Fibroblast of skin of scalp (primary cell): ENCODE measurements around the gene ABR.

Source experiments
- DNase-seq: peaks from one replicate; pipeline ENCODE4 v3.0.0-alpha.2; 2013

Gene ABR

DNA sequence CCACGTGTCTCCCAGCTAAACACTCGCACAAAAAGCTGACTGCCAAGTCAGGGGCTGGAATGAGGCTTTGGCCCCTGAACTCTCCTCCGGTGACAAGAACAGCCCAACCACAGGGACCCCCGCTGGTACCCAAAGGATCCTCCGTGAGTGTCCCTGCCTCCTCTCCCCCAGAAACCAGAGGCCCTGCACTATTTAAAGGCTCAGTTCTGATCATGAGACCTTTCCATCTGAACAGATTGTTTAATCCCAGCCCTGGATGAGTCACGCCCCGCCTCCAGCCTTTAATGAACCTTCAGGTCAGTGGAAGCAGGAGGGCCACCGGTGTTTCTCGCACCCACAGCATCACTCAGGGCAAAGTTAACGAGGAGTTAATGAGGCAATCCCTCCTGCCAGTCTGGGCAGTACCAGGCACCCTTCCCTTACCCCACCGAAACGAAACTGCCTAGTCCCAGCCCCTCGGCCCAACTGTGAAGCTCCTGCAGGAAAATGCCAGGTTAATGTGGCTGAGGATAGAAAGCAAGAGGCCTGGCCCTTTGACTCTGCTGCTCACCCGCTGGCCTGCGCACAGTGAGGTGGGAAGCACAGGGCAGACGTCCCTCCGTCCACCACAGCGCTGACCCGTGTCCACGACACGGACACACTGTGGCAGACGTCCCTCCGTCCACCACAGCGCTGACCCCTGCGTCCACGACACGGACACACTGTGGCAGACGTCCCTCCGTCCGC is 150.4 kb downstream of the ABR start:
- no peak for DNase-seq

DNA sequence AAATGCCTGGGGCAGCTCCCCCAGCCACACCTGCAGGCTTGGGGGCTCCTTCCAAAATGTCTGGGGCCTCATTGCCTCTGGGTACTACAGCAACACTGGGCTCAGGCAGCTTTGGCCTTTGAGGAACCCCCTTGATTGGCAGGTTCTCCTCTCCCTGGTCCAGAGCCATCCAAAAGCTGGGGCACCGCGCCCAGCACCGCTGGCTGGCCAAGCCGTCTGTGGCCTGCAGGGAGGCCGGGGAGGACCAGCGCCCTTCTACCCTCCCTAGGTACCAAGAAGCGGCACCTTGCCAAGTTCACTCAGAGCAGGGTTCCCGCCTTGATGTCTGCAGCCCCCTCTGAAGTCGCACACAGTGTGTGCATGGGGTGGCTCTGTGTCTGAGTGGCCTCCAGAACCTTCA is 152.7 kb downstream of the ABR start:
- DNase-seq, result no peak

DNA sequence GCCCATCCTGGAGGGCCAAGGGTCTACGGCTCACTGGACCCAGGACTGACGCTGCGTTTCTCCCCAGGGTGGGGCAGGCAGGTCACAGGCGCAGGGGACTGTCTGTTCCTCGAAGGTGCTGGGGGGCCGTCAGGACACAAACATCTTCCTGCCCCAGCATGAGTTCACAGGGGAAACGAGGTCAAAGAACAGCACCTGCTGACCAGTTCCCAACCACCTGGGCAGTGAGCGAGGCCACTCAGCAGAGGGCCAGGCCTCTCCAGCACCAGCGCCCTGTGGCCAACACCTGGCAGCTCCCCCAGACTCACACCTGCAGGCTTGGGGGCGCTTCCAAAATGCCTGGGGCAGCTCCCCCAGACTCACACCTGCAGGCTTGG is 153.2 kb downstream of the ABR start:
- no peak for DNase-seq

DNA sequence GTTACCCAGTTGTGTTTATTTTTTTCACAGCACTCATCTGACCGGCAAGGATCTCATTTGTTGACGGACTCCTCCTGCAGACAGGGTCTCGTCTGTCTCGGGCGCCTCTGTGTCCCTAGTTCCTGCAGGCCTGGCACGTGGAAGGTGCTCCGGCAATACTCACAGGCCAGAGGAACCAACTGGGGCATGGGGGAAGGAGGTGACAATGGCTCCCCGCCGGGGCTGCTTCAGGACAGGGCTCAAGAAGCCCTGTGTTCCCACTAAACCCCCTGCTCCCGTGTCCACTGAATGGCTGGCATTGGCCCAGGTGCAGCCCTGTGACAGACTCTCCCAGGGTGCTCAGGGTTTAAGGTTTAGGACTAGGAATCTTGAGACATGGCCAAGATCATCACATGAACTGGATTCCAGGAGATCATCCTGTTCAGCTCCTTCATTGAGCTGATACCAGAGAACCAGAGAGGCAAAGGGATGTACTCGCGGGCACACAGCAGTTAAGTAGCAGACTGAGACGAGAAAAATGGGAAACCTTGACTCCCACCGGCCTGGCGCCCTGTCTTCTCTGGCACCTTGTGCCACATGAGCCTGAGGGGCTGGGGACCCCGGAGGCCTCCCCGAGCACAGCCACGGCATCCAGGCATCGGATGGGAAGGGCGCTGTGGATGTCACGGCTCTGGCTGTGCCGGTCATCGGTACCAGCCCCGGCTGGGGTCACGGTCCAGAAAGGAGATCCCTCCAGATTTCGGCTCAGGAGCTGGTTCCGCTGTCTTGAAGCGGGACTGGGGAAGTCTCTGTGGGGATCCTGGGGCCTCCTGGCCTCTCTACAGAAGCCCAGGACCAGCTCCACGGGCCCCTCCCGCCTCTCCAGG is 153.8 kb downstream of the ABR start:
- no peak for DNase-seq

DNA sequence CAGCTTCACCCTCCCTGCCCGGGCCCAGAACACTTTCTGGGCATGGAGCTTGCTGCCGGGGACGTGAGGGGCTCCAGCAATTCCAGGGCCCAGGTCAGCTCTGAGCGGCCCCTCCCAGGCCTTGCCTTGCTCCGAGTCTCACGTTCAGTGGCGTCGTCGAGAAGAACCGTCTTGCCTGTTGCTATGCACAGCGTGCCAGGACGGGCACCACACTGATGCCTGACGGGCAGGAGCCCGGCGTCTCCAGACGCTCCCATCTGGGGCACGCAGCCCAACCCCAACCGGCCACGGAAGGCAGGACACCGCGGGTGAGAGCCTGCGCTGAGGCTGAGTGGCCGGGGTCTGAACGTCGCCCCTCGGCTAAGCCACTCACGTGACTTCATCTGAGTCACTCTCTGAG is 155.7 kb downstream of the ABR start:
- DNase-seq, result no peak

DNA sequence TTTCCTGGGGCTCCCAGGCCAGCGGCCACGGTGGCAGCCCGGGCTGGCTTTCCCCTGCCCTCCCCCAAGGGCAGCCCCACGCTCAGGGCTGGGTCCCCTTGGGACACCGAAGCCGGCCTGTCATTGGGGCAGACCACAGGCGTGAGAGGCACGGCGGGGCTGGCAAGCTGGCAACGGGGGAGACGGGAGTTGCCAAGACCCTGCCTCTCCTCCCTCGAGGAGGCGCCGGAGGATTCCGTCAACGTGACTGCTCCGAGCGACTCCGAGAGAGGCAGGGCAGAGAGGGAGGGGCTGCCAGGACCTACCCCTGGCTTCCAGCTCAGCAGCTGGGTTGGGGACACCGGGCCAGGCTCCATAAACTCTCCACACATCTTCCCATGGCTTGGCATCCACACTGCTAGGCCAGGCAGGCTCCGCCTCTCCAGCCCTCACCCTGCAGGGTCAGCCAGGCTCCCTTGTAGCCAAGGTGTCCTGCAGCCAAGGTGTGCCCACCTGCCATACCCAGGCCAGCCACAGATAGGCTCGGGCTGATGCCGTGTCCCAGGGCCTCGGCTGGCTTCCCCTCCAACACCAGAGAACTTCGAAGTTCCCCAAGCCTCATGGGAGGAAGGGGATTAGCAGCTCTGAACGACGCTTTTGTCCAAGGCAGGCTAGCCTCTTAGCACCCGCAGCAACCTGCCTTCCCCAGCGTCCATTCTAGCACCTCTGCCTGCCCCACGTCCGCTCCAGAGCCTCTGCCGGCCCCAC is 157.3 kb downstream of the ABR start:
- DNase-seq, result no peak

DNA sequence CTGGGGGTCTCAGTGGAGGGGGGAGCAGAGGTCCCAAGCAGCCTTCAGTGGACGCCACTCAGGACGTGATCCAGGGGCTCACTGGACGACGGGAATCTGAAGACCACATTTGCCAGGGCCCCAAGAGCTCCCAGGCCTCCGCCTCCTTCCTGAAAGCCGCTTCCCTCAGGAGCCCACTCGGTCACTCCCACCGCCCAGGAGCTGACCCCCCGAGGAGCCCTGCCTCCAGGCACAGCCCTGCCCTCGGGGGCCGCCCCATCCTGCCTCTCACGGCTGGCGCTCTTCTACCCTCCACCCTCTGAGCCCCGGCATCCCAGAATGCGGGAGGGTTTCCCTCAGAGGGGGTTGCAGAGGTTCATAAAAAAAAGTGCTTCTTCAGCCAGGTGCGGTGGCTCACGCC is 158.6 kb downstream of the ABR start:
- no peak for DNase-seq

DNA sequence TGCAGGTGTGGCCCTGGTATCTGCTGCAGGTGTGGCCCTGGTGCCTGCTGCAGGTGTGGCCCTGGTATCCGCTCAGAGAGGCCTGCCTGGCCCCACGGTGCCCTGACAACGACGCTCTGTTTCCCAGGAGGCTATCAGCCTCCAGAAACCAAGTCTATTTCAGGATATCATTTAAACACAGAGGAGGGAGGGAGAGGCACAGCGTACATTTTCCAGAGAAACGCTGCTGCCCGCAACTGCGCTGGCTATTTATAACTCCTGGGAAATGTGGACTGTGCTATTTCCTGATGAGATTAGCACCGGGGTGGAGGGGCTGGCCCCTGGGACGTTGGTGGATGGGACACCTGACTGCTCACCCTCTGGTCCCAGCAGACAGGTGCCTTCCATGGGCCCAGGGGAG is 160.3 kb downstream of the ABR start:
- no peak for DNase-seq

DNA sequence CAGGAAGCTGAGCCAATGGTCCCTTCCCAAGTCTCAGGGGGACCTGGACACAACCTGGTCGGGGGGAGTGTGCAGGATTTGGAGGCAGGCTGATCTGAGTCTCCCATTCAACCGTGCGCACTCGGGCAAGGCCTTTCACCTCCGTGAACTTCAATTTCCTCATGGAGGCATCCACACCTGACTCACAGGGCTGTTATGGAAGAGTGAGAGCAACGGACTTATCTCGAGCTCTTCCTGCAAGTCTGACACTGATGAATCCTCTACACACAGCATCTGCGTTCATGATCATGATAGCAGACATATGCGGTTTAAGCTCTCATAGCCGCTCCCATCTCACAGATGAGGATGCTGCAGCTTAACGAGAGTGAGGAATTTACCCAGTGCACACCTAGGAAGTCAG is 161.2 kb downstream of the ABR start:
- no peak for DNase-seq

DNA sequence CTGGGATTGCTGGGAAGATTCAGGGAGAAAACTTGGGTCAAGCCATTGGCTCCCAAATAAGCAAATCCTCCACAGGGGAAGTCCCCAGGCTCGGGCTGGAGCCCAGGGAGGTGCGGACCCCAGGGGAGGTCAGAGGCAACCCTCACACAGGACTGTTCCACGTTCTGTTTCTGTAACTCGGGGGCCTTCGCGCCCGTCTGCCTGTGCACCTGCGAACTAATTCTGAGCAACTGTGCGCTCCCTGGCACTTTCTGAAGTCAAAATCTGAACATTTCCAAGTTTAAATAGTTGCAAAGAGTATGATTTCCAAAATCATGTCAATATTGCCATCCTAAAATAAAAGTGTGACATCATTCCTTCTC is 166.1 kb downstream of the ABR start:
- no peak for DNase-seq

DNA sequence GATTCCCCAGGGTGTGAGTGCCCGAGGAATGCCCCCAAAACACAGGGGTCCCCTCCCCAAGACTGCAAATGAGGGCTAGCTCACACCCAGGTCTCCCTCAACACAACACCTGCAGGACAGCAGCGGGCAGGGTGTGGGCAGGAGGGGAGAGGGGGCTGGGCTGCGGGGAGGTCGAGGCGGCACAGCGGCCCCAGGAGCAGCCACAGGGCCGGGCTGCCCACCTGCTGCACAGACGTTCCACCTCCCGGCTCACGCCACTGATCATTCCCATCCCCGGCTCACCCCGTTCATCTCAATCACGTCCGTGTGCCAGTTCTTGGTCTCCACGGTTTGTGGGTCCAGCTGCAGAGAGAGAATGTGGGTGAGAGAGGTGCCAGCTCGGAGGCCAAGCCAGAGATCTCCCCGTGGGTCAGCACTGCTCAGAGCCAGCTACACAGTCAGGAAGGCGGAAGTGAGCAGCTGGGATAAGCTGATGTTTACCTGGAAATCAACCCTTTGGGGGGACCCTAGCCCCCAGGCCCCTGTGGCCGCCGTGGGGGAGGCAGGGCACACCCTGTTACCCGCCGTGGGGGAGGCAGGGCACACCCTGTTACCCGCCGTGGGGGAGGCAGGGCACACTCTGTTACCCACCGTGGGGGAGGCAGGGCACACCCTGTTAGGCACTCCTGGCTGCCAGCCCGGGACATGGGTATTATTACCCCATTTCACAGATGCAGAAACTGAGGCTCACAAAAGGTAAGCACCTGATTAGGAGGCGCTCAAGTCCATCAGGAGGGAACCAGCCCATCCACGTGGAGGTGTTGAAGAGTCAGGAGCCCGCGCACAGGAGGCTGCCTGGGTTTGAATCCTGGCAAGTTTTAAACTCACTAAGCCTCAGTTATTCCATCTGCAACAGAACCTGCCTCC is 166.7 kb downstream of the ABR start:
- no peak for DNase-seq

DNA sequence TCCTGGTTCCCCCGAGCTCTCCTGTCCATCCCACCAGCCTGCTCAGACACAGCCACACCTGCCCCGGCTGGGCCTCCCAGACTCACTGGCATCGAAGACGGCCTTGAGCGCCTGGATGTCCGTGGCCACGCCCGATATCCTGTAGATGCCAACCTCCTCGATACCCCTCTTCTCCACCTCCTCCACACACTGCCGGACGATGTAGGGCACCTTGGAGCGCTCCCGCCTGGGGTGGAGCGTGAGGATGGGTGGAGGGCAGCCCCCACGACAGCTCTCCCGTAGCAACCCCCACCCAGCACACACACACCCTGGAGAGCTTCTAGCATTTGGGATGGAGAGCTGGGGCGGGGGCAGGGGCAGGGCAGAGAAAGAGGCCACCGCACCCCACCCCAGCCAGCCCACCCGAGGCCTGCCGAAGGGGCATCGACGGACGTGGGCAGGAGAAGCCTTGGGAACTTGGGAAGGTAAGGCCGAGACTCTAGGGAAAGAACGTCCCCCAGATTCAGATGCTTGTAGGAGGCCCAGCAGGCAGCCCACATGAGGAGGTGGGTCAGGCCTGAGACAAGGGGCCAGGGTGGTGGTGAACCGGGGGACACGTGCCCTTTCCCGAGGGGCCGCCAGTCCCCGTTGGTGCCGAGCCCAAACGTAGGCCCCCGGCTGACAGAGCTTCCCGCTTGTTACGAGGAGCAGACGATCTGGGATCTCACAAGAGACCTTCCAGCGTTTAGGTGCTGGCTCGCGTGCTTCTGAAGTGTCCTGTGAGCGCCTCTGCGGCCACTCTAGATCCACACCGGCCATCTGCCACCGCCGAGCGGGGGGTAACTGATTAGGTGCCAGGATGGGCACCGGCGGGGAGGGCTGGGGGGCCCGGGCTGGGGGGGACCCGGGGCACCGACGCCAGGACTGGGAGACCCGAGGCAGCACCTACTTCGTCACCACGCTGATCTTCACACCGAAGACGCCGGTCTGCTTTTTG is 167.7 kb downstream of the ABR start:
- no peak for DNase-seq

DNA sequence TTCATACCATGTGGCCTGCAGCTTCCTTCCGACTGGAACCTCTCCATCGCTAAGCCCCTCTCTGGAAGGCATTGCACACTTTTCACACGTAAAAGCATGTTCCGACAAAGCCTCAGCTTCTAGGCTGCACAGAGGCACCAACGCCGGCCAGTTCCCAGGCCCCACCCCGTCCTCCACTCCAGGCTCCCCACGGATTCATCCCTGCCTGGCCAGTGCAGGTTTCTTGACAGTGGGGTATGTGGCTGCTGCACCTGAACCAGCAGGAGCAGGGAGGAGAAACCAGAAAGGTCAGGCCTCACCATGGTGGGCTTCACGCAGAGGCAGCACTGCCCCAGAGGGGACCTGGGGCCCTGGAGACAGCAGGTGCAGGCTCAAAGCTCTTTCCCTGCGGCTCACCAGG is 168.6 kb downstream of the ABR start:
- no peak for DNase-seq

DNA sequence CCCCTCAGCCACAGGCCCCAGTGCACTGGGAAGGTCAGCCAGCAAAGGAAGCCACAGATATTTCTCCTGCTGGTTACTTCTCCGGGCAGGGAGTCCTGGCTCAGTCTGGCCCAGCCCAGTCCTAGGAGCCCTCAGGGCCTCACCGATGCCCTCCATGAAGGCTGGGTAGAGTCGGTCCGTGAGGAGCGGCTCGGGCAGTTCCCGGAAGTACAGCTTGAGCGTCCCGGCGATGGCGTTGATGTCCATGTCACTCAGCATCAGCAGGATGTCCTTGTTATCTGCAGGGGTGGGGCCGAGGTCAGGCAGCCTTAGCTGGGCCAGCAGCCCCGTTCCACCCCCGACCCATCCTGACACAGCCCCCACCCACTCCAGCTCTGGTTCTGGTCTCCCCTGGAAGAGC is 169.2 kb downstream of the ABR start:
- DNase-seq, result no peak

DNA sequence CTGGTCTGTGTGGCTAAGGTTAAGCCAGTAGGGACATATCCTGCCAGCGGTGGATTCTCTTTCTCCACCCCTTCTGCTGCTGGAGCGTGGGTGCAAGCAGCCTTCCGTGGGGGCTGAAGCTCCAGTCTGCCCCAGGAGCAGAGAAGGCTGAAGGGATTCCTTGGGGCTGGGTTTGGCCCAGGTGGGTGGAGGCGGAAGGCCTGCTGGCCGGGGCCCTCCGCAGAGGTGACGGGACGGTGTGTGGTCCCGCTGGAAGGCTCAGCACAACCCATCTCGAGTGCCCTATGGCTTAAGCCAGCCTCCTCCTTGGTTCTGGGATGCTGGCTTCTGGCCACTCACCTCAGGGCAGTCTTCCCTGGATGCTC is 169.7 kb downstream of the ABR start:
- DNase-seq, result no peak

DNA sequence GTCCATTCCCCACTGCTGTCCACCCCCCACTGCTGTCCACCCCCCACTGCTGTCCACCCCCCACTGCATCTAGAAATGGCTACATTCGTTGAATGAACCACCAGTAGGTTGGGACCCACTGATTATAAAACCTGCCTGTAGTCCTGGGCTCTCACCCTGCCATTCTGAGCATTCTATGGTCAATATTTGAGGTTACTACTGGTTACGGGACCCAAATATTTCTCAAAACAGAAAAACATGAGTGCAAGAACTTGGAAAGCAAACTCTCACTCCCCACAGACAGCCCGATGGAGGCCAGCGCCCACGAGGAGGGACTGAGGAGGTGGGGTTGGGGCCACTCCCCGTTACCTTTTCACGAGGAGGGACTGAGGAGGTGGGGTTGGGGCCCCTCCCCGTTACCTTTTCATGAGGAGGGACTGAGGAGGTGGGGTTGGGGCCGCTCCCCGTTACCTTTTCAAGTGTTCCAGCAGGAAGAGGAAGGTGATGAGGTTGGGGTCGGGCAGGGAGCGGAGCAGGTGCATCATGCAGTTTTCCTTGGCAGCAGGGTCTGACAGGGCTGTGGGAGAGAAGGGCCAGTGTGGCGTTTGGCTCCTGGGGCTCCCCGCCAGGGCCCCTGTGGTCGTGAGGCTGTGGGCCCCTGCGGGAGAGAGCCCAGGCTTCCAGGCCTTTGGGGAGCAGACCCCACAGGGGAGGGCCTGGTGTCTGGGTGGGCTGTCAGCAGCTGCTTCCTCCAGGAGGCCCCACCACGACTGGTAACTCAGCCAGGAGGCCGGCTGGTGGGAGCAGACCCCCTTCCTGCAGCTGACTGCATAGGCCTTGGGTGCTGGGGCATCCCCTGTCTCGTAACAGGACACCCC is 170.3 kb downstream of the ABR start:
- DNase-seq, result no peak

DNA sequence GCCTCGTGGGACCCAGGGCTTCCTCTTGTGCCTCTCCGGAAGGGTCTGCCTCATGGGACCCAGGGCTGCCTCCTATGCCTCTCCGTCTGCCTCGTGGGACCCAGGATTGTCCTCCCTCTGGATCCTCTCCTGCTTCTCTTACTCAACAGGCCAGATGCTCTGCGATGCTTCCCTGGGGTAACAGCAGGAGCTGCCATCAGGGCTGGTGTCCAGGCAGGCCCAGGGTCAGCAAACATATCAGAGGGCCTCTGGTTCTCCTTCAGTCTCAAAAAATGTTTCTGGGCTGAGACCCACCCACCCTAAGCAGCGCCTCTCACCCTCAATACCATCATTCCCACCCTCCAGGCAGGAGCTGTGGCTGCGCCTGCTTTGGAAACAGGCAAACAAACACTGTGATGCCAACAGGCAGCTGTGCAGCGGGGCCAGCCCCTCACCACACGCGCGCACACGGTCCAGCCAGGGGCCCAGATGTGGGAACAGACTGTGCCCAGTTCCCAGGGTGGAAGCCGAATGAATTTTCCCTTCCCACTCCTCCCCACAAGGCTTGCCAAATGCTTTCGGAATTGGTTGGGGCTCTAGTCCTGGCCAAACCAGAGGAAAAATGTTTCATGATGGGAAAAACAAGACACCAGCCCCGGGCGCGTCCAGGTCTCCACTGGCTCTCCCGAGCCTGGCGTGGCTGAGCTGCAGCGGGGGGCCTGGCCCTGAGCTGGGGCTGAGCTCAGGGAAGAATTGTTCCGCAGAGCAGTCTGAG is 171.6 kb downstream of the ABR start:
- DNase-seq, result no peak

DNA sequence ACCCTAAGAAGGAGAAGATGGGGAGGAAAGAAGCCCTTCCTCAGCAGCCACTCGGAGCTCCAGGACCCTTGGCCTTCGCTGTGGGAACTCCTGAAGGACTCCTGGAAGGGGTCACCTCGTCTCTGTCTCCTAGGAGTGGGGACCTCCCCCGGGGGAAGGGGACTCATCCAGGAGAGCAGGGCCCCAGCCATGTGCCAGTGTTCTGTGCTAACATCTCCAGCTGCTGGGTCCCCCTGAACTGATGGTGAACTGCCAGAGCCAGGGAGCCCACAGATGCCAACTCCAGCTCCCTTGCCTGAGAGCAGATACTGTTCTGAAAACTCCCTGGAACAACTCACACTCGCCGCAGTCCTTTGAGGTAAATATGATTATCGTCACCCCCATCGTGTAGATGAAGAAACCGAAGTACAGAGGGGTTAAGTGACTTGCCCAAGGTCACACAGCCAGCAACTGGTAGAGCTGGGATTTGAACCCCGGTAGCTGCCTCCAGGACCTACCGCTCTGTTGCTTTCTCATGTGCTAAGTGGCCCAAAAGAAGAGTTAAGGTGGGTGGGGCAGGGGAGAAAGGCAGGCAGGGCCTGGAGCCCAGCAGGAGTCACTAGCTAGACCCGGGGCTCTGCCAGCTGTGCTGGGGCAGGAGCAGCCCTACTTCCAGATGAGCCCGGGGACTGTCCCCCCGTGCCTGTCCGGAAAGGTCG is 172.3 kb downstream of the ABR start:
- no peak for DNase-seq

DNA sequence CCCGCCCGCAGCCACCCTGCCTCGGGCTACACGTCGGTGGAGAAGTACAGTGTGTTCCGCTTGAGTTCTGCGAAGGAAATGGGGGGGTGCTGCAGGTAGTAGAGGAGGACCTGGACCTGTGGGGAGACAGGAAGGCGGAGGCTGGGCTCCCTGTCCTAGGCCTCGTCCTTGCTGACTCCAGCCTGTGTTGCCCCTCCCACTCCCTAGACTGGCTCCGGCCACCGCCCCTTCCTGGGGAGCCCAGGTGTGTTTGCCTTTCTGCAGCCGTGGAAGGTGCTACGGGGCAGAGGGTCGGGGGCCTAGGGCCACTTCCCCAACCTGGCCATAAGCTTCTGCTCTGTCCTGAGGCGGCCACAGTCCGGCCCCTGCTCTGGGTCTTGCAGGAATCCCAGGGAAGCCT is 173.7 kb downstream of the ABR start:
- DNase-seq, result no peak
